PC-9 (cell line): ENCODE measurements around the gene VWA3B.

Experiments
- EZH2 ChIP-seq: fragments of 200-600 bp; sonication (generic); IDR thresholded peaks from 2 replicates; pipeline ENCODE4 v1.8.0; 2017; ENCODE audit warnings: antibody characterized with exemption, low read depth
- TF ChIP-seq, protein P1 (sequence below): fragments of 200-600 bp; sonication (generic); conservative IDR thresholded peaks from 2 replicates; pipeline ENCODE4 v1.6.1; 2017; ENCODE audit warnings: mixed run types, antibody characterized with exemption, mild to moderate bottlenecking, moderate library complexity

DNA sequence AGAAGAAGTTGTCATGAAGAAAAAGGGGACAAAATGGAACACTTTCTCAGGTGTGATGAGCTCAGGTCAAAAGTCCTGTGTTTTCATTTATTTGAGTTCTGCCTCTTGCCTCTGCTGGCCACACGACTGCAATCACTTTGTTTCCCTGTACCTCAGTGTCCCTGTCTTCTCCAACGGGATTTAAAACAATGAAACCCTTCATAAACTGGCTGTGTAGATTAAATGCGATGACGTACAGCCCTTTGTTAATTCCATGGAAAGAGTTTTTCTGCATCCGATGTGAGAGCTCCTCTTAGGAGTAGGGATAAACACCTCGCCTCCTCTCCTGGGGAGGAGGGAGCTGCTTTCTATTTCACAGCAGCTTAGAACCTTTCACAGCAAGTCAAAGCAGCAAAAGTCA, 207.7 kb downstream of the VWA3B start:
- TF ChIP-seq, protein P1, sequence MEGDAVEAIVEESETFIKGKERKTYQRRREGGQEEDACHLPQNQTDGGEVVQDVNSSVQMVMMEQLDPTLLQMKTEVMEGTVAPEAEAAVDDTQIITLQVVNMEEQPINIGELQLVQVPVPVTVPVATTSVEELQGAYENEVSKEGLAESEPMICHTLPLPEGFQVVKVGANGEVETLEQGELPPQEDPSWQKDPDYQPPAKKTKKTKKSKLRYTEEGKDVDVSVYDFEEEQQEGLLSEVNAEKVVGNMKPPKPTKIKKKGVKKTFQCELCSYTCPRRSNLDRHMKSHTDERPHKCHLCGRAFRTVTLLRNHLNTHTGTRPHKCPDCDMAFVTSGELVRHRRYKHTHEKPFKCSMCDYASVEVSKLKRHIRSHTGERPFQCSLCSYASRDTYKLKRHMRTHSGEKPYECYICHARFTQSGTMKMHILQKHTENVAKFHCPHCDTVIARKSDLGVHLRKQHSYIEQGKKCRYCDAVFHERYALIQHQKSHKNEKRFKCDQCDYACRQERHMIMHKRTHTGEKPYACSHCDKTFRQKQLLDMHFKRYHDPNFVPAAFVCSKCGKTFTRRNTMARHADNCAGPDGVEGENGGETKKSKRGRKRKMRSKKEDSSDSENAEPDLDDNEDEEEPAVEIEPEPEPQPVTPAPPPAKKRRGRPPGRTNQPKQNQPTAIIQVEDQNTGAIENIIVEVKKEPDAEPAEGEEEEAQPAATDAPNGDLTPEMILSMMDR, result no peak
- TF ChIP-seq EZH2, result no peak
